Inflammatory macrophage treated with lipopolysaccharide for 4 hours (primary cell): ENCODE measurements around the gene ZNF443.
A peak's percentile ranks its signal among the peaks of the same experiment; 100 is the strongest.
"Not testable (repeated sequence)": the region's sequence is repeated elsewhere in the genome, so short reads cannot be mapped to it uniquely, and the experiment has no call there.

Source experiments
- DNase-seq: peaks from one replicate; pipeline ENCODE4 v3.0.0-alpha.2; 2020

ZNF443 gene

DNA sequence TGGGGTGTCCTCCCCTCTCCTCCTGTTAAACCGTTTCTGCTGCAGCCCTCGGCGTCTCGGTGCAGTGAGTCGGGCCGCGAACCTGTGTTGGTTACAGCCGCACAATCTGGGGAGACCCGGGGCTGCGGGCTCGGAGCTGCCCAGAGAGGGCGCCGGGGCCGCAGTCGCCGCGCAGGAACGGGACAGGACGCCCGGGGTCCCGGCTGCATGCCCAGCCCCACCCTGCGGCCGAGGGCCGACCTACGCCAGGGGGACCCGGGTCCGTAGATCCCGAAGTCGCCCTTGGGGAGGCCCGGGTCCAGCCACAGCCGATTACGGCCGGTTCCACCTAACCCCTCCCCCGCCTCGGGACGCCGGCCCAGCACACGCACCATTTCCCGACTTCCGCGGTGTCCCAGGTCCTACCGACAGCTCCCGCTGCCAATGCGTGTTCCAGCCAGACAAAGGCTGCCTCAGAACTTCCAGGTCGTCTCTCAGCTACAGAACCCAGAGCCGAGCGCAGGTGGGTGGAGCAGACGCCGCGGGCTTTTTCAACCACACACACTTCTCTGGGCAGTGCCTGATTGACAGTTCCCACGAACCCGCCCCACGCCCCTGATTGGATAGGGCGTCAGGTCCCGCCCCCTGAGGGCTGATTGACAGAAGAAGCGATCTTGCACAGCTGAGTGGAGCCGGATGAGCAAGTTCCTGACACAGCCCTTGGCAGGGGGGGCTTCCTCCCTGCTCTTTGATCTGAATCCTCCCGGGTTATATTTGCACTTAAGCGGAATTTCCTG, at the start of gene ZNF443:
ZNF443 (minus strand) TSS at position 481 of the 776 bp plus-strand sequence; CDS start at position 374, 107 bp downstream.
- peak; percentile 96 for DNase-seq

GRCh38 chr19:12486265-12486783, 45.5 kb upstream of the ZNF443 start:
- DNase-seq: not testable (repeated sequence)

DNA sequence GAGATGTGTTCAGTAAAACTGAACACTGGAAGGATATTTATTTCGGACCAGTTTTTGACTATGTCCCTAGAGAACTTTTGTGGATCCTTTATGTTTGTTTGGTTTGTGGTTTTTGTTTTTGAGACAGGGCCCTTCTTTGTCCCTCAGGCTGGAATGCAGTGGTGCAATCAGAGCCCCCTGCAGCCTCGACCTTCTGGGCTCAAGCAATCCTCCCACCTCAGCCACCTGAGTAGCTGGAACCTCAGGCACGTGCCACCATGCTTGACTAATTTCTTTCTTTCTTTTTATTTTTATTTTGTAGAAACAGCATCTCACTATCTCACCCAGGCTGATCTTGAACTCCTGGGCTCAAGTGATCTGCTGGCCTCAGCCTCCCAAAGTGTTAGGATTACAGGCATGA, 44.8 kb upstream of the ZNF443 start:
- no peak for DNase-seq

- DNase-seq: peak; percentile 4
Observed at GRCh38 chr19:12485052-12485416, 44.2 kb upstream of the ZNF443 start.

- peak; percentile 81 for DNase-seq
Observed at GRCh38 chr19:12484371-12485051, 43.7 kb upstream of the ZNF443 start, which contains the start of gene ZNF709. Gene ZNF709 (minus strand): TSS chr19:12484816. CDS start chr19:12484657, 159 bp downstream.

- no peak for DNase-seq
Observed at GRCh38 chr19:12484011-12484370, 43.2 kb upstream of the ZNF443 start.

- no peak for DNase-seq
Observed at GRCh38 chr19:12482509-12482886, 41.7 kb upstream of the ZNF443 start.

DNA sequence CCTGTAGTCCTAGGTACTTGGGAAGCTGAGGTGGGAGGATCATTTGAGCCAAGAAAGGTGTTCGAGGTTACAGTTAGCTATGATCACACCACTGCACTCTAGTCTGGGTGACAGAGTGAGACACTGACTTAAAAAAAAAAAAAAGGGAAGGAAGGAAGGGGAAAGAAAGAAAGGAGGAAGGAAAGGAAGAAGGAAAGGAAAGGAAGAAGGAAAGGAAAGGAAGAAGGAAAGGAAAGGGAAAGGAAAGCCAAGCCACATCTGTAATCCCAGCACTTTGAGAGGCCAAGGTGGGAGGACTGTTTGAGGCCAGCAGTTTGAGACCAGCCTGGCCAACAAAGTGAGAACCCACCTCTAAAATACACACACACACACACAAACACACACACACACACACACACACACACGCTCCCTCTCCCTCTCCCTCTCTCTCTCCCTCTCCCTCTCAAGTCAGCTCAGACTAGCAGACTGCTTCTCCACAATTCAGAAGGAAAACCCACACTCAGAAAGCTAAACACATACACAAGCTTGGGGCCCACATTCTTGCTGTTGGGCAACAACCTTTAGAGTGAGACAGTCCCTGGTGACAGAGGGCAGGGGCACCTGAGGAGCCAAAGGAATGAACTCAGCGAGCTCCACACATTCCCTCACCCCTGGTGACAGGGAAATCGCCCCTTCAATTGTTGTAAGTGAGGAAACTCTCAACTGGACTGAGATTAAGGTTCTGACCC, 41.1 kb upstream of the ZNF443 start:
- no peak for DNase-seq

GRCh38 chr19:12478234-12478941, 37.6 kb upstream of the ZNF443 start:
- DNase-seq: no peak

GRCh38 chr19:12467651-12468050, 26.8 kb upstream of the ZNF443 start:
- not testable (repeated sequence) for DNase-seq

DNA sequence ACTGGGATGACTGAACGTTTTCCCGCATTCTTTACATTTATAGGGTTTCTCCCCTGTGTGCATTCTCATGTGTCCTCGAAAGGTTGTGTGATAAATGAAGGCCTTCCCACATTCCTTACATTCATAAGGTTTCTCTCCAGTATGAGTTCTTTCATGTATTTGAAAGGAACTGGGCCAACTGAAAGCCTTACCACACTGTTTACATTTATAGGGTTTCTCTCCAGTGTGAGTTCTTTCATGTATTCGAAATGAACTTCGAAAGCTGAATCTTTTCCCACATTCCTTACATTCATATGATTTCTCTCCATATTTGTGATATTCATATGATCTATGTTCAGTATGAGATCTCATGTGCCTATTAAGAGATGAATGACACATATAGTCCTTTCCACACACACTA, 24.4 kb upstream of the ZNF443 start:
- no peak for DNase-seq

DNA sequence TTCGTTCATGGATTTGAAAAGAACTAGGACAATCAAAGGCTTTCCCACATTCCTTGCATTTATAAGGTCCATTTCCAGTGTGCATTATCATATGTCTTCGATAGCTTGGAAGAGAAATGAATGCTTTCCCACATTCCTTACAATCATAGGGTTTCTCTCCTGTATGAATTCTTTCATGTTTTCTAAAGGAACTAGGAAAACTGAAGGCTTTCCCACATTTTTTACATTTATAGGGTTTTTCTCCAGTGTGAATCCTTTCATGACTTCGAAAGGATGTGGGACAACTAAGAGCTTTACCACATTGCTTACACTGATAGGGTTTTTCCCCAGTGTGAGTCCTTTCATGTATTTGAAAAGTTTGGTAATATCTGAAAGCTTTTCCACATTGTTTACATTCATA, 23.9 kb upstream of the ZNF443 start:
- DNase-seq: no peak

DNA sequence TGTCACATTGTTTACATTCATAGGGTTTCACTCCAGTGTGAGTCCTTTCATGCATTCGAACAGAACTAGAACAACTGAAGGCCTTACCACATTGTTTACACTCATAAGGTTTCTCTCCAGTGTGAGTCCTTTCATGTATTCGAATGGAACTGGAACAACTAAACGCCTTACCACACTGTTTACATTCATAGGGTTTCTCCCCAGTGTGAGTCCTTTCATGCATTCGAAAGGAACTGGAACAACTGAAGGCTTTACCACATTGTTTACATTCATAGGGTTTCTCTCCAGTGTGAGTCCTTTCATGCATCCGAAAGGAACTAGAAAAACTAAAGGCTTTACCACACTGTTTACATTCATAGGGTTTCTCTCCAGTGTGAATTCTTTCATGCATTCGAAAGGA, 23.3 kb upstream of the ZNF443 start:
- DNase-seq: not testable (repeated sequence)

GRCh38 chr19:12453495-12453894, 12.7 kb upstream of the ZNF443 start:
- no peak for DNase-seq

DNA sequence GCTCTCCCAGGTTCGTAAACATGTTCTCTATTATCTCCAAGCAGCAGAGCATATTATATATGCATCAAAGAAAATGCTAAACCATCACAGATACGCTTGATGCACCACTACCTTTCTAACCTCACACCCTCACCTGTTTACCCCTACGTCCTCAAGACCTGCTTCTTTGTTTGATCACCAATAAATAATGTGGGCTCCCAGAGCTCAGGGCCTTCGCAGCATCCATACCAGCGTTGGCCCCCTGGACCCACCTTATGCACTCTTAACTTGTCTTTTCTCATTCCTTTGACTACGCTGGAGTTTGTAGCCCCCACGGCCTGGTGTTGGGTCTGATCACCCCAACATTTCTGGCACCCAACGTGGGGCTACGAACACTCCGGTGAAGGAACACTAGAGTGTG, 10.0 kb upstream of the ZNF443 start:
- no peak for DNase-seq

GRCh38 chr19:12448808-12449207, 8.0 kb upstream of the ZNF443 start:
- no peak for DNase-seq

- DNase-seq: peak; percentile 19
Observed at GRCh38 chr19:12439686-12440540, 908 bp downstream of the ZNF443 start.

GRCh38 chr19:12430726-12431299, 10.0 kb downstream of the ZNF443 start:
- not testable (repeated sequence) for DNase-seq

- no peak for DNase-seq
Observed at GRCh38 chr19:12425888-12426274, 14.9 kb downstream of the ZNF443 start.

- DNase-seq: peak; percentile 29
Observed at GRCh38 chr19:12425236-12425887, 15.5 kb downstream of the ZNF443 start.

GRCh38 chr19:12417273-12417672, 23.5 kb downstream of the ZNF443 start:
- DNase-seq: not testable (repeated sequence)
